GM13977 (cell line): ENCODE results near the gene OTOF.

Source experiments
- DNase-seq: peaks from one replicate; pipeline ENCODE4 v3.0.0; 2012; ENCODE audit warnings: low spot score
- CTCF ChIP-seq: IDR thresholded peaks from 2 replicates; pipeline ENCODE4 v1.5.1; 2012; ENCODE audit warnings: mild to moderate bottlenecking, control low read depth; ENCODE audit not compliant: insufficient read depth; ENCODE audit errors: extremely low read depth, missing control alignments
- in situ Hi-C: fragments of 300-500 bp; cut with MboI; formaldehyde crosslinking; loops from one replicate; pipeline ENCODE4 v1.12.0; 2022; ENCODE audit warnings: low sequenced_read_pairs, low pct_unique_long_range_greater_than_20kb, mixed read lengths, inconsistent platforms; ENCODE audit not compliant: unreplicated experiment

OTOF gene

GRCh38 chr2:26409785-26410184, 68.1 kb downstream of the OTOF start:
- in situ Hi-C loops, result no loop called here
- no peak for DNase-seq
- TF ChIP-seq CTCF, result no peak

GRCh38 chr2:26407526-26407925, 70.4 kb downstream of the OTOF start:
- no peak for DNase-seq
- TF ChIP-seq CTCF, result no peak
- in situ Hi-C loops, result no loop called here
